ENCODE data around the gene LRFN2.

LRFN2 gene

GRCh38 chr6:40410821-40411220 lies 176.3 kb downstream of the LRFN2 start:
- no peak for DNase-seq (ENCODE audit: extremely low read depth, low read depth)
- TF ChIP-seq CTCF (IDR thresholded peaks at IDR 0.05; ENCODE audit: low read depth, low read length) = no peak

DNA sequence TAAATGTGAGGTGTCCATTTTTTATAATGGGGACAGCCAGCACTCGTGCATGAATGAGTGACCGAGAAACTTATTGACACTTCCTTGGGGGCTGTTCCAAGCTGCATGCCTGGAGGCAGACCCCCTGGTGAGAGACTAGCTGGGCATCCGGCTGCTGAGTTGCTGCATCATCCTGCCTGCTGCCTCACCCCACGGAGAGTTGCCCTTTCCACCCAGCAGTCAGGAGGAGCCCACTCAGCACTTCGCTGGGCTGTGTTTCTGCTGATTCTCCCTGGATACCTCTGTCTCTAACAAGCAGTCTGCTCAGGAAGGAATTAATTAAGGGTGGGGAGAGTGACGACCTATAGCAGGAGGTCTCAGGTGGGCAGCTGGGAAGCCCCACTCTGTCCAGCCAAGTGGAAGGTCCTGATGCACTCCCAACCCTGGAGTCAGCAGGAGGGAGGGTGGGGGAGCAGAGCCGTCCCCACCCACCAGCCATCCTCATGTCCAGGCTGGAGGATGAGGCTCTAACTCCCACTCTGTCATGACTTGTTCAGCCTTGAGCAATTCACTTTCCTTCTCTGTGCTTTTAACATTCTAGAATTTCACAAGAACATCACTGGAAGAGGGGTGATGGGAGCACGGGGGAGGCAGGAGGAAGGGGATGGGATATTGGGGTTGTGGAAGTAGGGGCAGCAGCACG lies 177.3 kb downstream of the LRFN2 start:
- no peak for TF ChIP-seq CTCF (IDR thresholded peaks at IDR 0.05; ENCODE audit: low read depth, low read length)
- no peak for DNase-seq (ENCODE audit: extremely low read depth, low read depth)

GRCh38 chr6:40408786-40409542 lies 178.2 kb downstream of the LRFN2 start:
- no peak for DNase-seq (ENCODE audit: extremely low read depth, low read depth)
- no peak for TF ChIP-seq CTCF (IDR thresholded peaks at IDR 0.05; ENCODE audit: low read depth, low read length)

- no peak for TF ChIP-seq CTCF (IDR thresholded peaks at IDR 0.05; ENCODE audit: low read depth, low read length)
- no peak for DNase-seq (ENCODE audit: extremely low read depth, low read depth)
Measured at GRCh38 chr6:40407239-40407638, 179.9 kb downstream of the LRFN2 start.

GRCh38 chr6:40406175-40406574 lies 181.0 kb downstream of the LRFN2 start:
- DNase-seq (ENCODE audit: extremely low read depth, low read depth) = no peak
- no peak for TF ChIP-seq CTCF (IDR thresholded peaks at IDR 0.05; ENCODE audit: low read depth, low read length)

DNA sequence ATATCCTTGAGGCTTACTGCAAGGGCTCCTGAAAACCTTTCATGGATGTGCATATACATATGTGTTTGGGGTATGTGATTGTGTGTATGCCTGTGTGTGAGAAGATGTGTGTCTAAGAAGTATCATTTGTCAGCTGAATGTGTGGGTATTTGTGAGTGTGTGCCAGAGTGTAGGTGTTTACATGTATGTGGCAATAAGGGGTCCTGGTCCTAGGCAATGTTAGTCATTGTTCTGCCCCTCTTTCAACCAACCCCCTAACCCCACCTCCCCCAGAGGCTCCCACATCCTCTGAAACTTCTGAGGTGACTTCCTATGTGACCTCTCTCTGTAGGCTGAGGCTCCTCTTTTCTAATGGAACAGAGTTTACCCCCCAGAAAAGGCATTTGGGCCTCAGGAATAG lies 186.4 kb downstream of the LRFN2 start:
- TF ChIP-seq CTCF (IDR thresholded peaks at IDR 0.05; ENCODE audit: low read depth, low read length) = no peak
- no peak for DNase-seq (ENCODE audit: extremely low read depth, low read depth)

- no peak for DNase-seq (ENCODE audit: extremely low read depth, low read depth)
- TF ChIP-seq CTCF (IDR thresholded peaks at IDR 0.05; ENCODE audit: low read depth, low read length) = no peak
Measured at GRCh38 chr6:40399888-40400457, 187.2 kb downstream of the LRFN2 start.

Data from AG09319 (cell line).